RCC 7860 (cell line): Measurements from ENCODE around the gene MSRB2.
"Not testable (repeated sequence)": the region's sequence is repeated elsewhere in the genome, so short reads cannot be mapped to it uniquely, and the experiment has no call there.

ENCODE experiments used
- DNase-seq: peaks from one replicate; pipeline ENCODE4 v3.0.0-alpha.2; 2015; ENCODE audit warnings: low spot score
- FAIRE-seq: peaks from 2 replicates; lab custom pipeline; 2012; peaks lifted over from hg19 to GRCh38; lab: Jason Lieb, UNC

Gene MSRB2

GRCh38 chr10:23070092-23070912 is 25.1 kb upstream of the MSRB2 start:
- FAIRE-seq, DNase-seq: not testable (repeated sequence)

- FAIRE-seq: no peak
- no peak for DNase-seq
These were observed 24.5 kb upstream of the MSRB2 start for GRCh38 chr10:23070913-23071218.

GRCh38 chr10:23072593-23072992 is 22.8 kb upstream of the MSRB2 start:
- not testable (repeated sequence) for FAIRE-seq, DNase-seq

- no peak for DNase-seq
- FAIRE-seq: no peak
These were observed 21.9 kb upstream of the MSRB2 start for GRCh38 chr10:23073527-23073926.

- DNase-seq: no peak
- no peak for FAIRE-seq
These were observed 19.7 kb upstream of the MSRB2 start for GRCh38 chr10:23075672-23076071.

GRCh38 chr10:23078114-23078513 is 17.3 kb upstream of the MSRB2 start:
- FAIRE-seq (no peak), DNase-seq (no peak)

GRCh38 chr10:23079700-23080099 is 15.7 kb upstream of the MSRB2 start:
- no peak for DNase-seq
- no peak for FAIRE-seq

GRCh38 chr10:23080262-23080661 is 15.1 kb upstream of the MSRB2 start:
- DNase-seq: no peak
- FAIRE-seq: no peak

- DNase-seq: no peak
- no peak for FAIRE-seq
These were observed 14.1 kb upstream of the MSRB2 start for GRCh38 chr10:23081221-23081750.

- DNase-seq (no peak), FAIRE-seq (no peak)
These were observed 13.5 kb upstream of the MSRB2 start for GRCh38 chr10:23081891-23082290.

GRCh38 chr10:23088609-23089008 is 6.8 kb upstream of the MSRB2 start:
- DNase-seq: no peak
- FAIRE-seq: no peak

GRCh38 chr10:23094786-23095403 is 484 bp upstream of the MSRB2 start:
- FAIRE-seq: no peak

GRCh38 chr10:23095966-23096801 is 805 bp downstream of the MSRB2 start:
- DNase-seq (no peak), FAIRE-seq (no peak)

More at GRCh38 chr10:23094786-23095403, 484 bp upstream of the MSRB2 start:
- DNase-seq: no peak

GRCh38 chr10:23096802-23097549 is 1.6 kb downstream of the MSRB2 start:
- no peak for DNase-seq
- FAIRE-seq: no peak

GRCh38 chr10:23099079-23099478 is 3.7 kb downstream of the MSRB2 start:
- no peak for DNase-seq
- FAIRE-seq: no peak

- FAIRE-seq (no peak), DNase-seq (peak; percentile 21)
These were observed 4.4 kb downstream of the MSRB2 start for GRCh38 chr10:23099816-23100215.

GRCh38 chr10:23100331-23101030 is 5.1 kb downstream of the MSRB2 start:
- no peak for FAIRE-seq
- DNase-seq: no peak

GRCh38 chr10:23106331-23107072 is 11.1 kb downstream of the MSRB2 start:
- no peak for DNase-seq
- FAIRE-seq: no peak
